AG08396 (cell line): Measurements from ENCODE around the gene SYT8.

Experiments
- DNase-seq: peaks from one replicate; pipeline ENCODE4 v3.0.0; 2012; ENCODE audit warnings: low spot score, mixed read lengths

Gene SYT8

GRCh38 chr11:1845561-1846452 is 11.0 kb downstream of the SYT8 start:
- no peak for DNase-seq

DNA sequence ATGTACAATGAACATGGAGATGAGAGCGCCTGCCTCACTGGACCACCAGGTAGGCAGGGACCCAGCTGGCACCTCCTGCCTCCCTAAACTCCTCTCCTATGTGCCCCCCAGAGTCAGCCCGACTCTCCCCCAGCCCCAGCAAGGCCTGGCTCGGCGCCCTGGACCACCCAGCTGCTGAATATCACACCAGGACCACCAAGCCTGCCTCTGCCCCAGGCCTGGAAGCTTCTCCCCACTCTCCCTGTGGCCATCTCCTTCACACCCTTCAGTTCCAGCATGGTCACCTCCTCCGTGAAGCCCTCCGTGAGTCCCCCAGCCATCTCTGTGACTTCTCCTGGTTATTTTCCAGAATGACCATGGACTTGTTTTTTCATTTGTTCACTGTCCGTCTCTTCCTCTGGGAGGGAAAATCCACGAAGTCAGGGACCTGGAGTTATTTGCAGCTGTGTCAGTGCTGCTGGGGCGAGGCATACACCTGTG is 11.7 kb downstream of the SYT8 start:
- DNase-seq, result no peak

- DNase-seq, result no peak
Measured at GRCh38 chr11:1847006-1847735, 12.4 kb downstream of the SYT8 start.

DNA sequence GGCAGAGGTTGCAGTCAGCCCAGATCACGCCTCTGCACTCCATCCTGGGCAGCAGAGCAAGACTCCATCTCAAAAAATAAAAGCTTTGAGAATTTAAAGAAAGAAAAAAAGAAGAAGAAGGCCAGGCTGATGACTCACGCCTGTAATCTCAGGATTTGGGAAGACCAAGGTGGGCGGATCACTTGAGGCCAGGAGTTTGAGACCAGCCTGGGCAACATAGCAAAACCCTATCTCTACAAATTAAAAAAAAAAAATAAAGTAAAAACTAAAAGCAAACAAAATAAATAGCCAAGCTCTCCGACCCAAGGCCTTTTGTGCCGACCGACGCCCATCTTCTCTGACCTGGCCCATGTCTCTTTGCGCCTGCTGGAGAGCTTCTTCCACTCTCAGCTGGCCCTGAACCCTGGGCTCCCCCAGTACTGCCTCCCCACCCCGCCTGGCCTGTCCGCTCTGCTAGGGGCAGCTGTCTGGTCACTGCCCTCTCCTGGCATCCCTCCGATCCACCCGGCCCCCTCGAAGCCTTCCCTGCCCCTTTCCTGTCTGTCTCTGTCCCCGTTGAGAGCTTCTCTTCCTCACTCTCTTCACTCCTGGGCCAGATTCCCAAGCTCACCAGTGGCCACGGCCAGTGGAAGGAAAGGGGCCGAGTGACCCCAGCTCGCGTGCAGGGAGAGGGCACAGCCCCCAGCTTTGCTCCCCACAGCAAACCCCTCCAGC is 13.3 kb downstream of the SYT8 start:
- DNase-seq, result no peak

DNA sequence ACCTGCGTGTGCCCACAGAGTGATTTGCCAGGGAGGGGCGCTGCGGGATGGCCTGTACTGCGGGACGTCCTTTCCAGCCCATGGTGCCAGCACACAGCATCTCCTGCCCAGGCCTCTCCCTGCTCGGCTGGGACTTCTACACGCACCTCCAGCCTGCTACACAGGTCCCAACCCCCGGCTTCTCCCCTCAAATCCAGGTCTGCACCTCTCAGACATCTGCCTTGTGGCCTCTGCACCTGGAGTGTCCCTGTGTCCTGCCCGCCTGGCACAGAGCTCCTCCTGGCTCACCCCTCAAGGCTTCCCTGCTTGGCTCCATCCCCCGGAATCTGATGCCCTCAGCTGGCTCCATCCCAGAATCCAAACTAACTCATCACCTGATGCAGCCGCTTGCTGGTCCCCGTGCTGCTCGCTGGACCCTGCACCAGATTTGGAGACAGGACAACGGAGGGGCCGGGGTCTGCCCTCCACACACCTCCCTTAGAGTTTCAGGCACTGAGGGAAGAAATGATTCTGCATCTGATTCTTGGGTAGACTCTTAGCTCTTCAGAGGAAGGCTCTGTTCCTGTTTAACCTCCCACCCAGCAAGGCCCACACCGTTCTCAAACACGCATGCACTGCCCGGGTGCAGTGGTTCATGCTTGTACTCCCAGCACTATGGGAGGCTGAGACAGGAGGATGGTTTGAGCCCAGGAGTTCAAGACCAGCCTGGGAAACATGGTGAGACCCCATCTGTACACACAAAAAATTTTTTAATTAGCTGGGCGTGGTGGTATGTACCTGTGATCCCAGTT is 14.0 kb downstream of the SYT8 start:
- DNase-seq, result no peak

DNA sequence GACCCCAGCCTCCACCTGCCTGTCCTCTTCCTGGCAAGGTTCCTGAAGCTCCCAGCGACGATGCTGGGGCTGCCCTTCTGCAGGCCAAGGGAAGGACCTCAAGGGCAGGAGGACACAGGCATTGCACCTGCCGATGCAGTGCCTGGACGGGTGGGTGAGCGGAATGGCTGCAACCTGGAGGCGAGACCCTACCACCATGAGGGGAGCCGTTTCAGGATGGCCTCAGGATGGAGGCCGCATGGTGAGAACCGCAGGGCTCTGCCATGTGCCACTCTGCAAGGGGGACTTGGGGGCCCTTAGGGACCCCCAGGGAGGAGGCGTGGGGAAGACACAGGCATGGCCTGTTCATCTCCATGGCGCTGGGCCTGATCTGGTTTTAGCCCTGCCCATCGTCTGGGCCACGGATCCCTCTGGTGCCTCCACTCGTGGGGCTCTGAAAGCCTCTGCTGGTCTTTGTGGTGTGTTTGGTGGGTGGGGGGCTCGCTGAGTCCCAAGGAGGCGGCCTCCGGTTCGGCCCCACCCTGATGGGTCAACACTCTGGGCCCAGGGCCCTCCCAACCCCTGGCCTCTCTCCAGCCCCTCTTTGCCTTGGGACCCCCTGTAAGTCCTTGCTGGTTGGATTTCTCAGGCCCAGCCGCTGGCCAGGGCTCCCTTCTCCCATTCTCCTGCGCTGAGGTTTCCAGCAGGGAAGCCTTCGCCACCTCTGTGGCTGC is 16.8 kb downstream of the SYT8 start:
- no peak for DNase-seq

- DNase-seq, result no peak
Measured at GRCh38 chr11:1852271-1852876, 17.6 kb downstream of the SYT8 start.

GRCh38 chr11:1852877-1853276 is 18.1 kb downstream of the SYT8 start, which contains the start of gene LSP1:
Gene LSP1 (plus strand): TSS chr11:1853084. CDS start chr11:1853145, 61 bp downstream.
- DNase-seq, result no peak

GRCh38 chr11:1853376-1854131 is 18.8 kb downstream of the SYT8 start:
- no peak for DNase-seq

- DNase-seq, result no peak
Measured at GRCh38 chr11:1854132-1854948, 19.6 kb downstream of the SYT8 start.

DNA sequence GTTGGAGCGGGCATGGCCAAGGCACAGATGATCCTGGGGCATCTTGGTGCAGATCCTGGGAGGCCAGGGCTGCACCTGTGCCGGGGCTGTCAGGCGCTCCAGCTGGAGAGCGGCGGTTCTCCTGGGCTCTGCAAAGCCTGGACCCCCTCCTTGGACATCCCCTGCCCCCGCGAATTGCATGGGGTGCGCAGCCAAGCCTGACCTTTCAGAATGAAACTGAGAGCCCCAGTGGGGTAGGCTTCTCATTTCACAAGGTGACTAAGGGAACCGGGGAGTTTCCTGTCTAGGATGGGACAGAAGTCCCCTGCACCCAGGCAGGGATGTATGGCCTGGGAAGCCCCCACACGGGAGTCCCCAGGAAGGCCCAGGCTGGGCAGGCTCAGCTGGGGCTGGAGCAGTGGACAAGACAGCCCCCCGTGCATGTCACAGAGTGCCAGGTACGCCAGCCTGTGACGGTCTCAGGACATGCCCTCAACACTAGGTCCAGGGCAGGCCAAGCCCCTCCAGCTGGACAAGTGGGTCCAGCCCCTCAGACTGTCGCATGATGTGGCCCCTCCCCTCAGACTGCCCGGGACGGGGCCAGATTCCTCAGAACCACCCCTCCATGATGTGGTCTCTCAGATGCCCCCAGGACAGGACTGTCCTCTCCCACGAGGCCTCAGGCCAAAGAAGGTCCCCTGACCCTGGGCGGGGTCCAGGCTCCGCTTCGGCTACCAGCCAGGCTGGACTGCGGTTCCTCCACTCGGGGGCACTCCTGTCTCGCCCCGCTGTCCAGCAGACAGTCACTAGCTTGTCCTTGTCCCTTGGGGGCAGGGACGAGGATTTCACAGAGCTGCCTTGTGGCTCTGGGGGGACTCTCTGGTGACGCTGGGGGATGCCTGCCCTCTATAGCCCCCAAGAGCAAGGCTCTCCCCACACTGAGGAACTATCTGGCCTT is 20.4 kb downstream of the SYT8 start:
- no peak for DNase-seq

GRCh38 chr11:1855886-1856265 is 21.1 kb downstream of the SYT8 start:
- DNase-seq, result no peak

DNA sequence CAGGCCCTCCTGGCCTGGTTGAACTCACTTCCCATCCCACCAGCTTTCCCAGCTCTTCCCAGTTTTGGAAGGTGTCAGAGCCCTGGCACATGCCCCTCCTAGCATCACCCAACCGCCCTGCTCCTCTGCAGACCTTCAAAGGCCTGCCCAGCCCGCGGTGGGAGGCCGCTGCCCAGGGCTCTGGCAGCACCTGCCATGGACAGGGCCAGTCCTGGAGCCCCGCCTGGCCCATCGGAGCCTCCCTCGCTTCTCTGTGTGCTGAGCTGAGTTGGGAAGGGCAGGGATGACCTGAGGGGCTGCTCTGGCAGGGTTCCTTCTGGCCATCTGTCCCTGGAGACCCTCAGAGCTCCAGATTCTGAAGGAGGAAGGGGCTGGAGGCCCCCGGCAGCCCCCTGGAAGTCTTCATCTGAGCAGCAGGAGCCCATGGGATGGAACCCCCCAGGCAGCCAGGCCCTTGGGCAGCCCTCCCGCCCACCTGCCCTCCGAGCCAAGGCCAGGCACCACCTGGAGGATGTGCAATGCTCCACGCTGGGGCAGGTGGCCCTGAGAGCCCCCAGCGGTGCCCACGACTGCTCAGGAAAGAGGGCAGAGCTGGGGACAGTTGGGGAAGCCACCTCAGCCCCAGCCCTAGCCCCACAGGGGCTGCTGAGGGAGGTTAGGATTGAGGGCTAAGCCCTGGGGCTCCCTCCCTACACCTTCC is 21.7 kb downstream of the SYT8 start:
- no peak for DNase-seq

- no peak for DNase-seq
Measured at GRCh38 chr11:1857064-1857463, 22.3 kb downstream of the SYT8 start.

GRCh38 chr11:1858154-1858553 is 23.4 kb downstream of the SYT8 start:
- DNase-seq, result no peak

- DNase-seq, result no peak
Measured at GRCh38 chr11:1858576-1858975, 23.8 kb downstream of the SYT8 start.

- DNase-seq, result no peak
Measured at GRCh38 chr11:1859004-1859403, 24.2 kb downstream of the SYT8 start.
